K562 (cell line): ENCODE data around the gene EPS8. TPM values are rescaled to one million over a fixed set of nuclear protein-coding genes. Genes with fewer than 3 reads are reported as not detected.

ENCODE experiments used
- ATAC-seq: fragments of 200-7000 bp; cut with Tn5 transposase; 3 replicates; pipeline ENCODE4 v1.9.1; 2020; ENCODE audit warnings: moderate library complexity
- BruUV-seq: library from RNA; stranded (reverse); fragments of 400-500 nt; replicated peaks from 2 replicates; lab custom pipeline; 2021; lab: Mats Ljungman, UMichigan
- CTCF ChIA-PET: fragments of 300-600 bp; formaldehyde crosslinking; extraction: SDS; loops from one replicate; lab custom pipeline; 2021; ENCODE audit warnings: low intra/inter-chr PET ratio; lab: Yijun Ruan, JAX
- POLR2A ChIA-PET: fragments of 300-600, 350-650 bp; sonication (Branson Sonifier 250); formaldehyde crosslinking; extraction: SDS; loops from one replicate; lab custom pipeline; 2021; ENCODE audit warnings: antibody characterized with exemption, inconsistent platforms; lab: Yijun Ruan, JAX
- DNase-seq, 4 experiments: peaks; one replicate each; pipeline versions ENCODE4 v3.0.0 to v3.0.0-alpha.2; 2011 to 2018; ENCODE audit warnings: low spot score in 3 of 4, mixed read lengths in 3 of 4; ENCODE audit errors: extremely low read depth in 1 of 4
- FAIRE-seq: peaks from 2 replicates; lab custom pipeline; 2011; peaks lifted over from hg19 to GRCh38; lab: Jason Lieb, UNC
- H2AFZ ChIP-seq: 2 replicates; pipeline ENCODE4 v1.6.0; 2011; ENCODE audit warnings: low read depth, low read length, control low read depth, inconsistent platforms
- H3K27ac ChIP-seq: fragments of 200-600 bp; 3 replicates; pipeline ENCODE4 v1.8.0; 2011; ENCODE audit warnings: low read depth, mild to moderate bottlenecking, control low read depth, inconsistent platforms, low read length, moderate library complexity, mixed read lengths; ENCODE audit errors: extremely low read depth
- H3K27me3 ChIP-seq, 2 experiments: fragments of 300-600 bp in 1 of 2; 2 replicates in 1 of 2; 3 replicates in 1 of 2; pipeline versions ENCODE4 v1.6.0 to v1.8.0; 2011; ENCODE audit warnings: inconsistent platforms in 2 of 2, low read length in 2 of 2, mild to moderate bottlenecking in 1 of 2, mixed read lengths in 1 of 2, moderate library complexity in 1 of 2; ENCODE audit not compliant: control insufficient read depth in 2 of 2, insufficient read depth in 2 of 2
- H3K36me3 ChIP-seq: fragments of 300-600 bp; 3 replicates; pipeline ENCODE4 v1.8.0; 2011; ENCODE audit warnings: mild to moderate bottlenecking, low read length, inconsistent platforms; ENCODE audit not compliant: control insufficient read depth, insufficient read depth
- H3K4me1 ChIP-seq, 2 experiments: fragments of 200-600 bp in 1 of 2; replicated peaks in 1 of 2; 2 replicates in 1 of 2; 3 replicates in 1 of 2; pipeline versions ENCODE4 v1.5.1 to v1.8.0; 2011; ENCODE audit warnings: inconsistent platforms in 2 of 2, low read length in 2 of 2, mild to moderate bottlenecking in 1 of 2, mixed read lengths in 1 of 2, moderate library complexity in 1 of 2; ENCODE audit not compliant: control insufficient read depth in 2 of 2, insufficient read depth in 2 of 2
- H3K4me2 ChIP-seq: 2 replicates; pipeline ENCODE4 v1.6.1; 2011; ENCODE audit warnings: low read length, control low read depth, inconsistent platforms, mixed read lengths; ENCODE audit not compliant: insufficient read depth
- H3K4me3 ChIP-seq: fragments of 200-600 bp; sonication (generic), shearing (Covaris generic); 2 replicates; pipeline ENCODE4 v1.5.1; 2016; ENCODE audit warnings: control low read depth, inconsistent platforms
- H3K79me2 ChIP-seq: fragments of 200-600 bp; 3 replicates; pipeline ENCODE4 v1.8.0; 2011; ENCODE audit warnings: low read length, inconsistent platforms; ENCODE audit not compliant: control insufficient read depth, insufficient read depth
- H3K9ac ChIP-seq, 2 experiments: 2 replicates each; pipeline versions ENCODE4 v1.6.0 to v1.6.1; 2011; ENCODE audit warnings: low read depth in 2 of 2, low read length in 2 of 2, control low read depth in 1 of 2, inconsistent platforms in 1 of 2, mild to moderate bottlenecking in 1 of 2, mixed read lengths in 1 of 2; ENCODE audit not compliant: insufficient read depth in 1 of 2
- H3K9me1 ChIP-seq: one replicate; pipeline ENCODE4 v1.6.0; 2011; ENCODE audit warnings: inconsistent platforms, mild to moderate bottlenecking, low read length, moderate library complexity; ENCODE audit not compliant: control insufficient read depth, insufficient read depth
- H3K9me3 ChIP-seq: replicated peaks from 2 replicates; pipeline ENCODE4 v1.5.1; 2011; ENCODE audit warnings: low read depth, low read length, inconsistent platforms; ENCODE audit not compliant: control insufficient read depth, insufficient read depth
- H4K20me1 ChIP-seq: replicated peaks from 2 replicates; pipeline ENCODE4 v1.6.1; 2011; ENCODE audit warnings: low read length, inconsistent platforms, mixed read lengths; ENCODE audit not compliant: control insufficient read depth, insufficient read depth
- BACH1 ChIP-seq: fragments of 200-800 bp; sonication (Bioruptor generic); IDR thresholded peaks from 2 replicates; pipeline ENCODE4 v1.6.1; 2016; ENCODE audit warnings: missing genetic modification characterization, missing compliant biosample characterization
- CBFB ChIP-seq: sonication (generic); formaldehyde crosslinking; IDR thresholded peaks from 2 replicates; pipeline ENCODE4 v1.4.0; 2020; ENCODE audit warnings: mild to moderate bottlenecking, missing genetic modification reagents
- CBX2 ChIP-seq: fragments of 200-600 bp; sonication (generic); IDR thresholded peaks from one replicate; pipeline ENCODE4 v1.6.1; 2012; ENCODE audit warnings: mild to moderate bottlenecking, low read length, inconsistent platforms; ENCODE audit not compliant: insufficient read depth, poor library complexity, severe bottlenecking
- CREB3 ChIP-seq: fragments of 450-650 bp; conservative IDR thresholded peaks from 2 replicates; pipeline ENCODE4 v1.6.1; 2016; ENCODE audit warnings: missing genetic modification characterization, low read depth, mild to moderate bottlenecking, missing compliant biosample characterization, moderate library complexity
- E2F6 ChIP-seq, 2 experiments: IDR thresholded peaks; 2 replicates each; pipeline ENCODE4 v1.6.1; 2011; ENCODE audit warnings: borderline replicate concordance in 1 of 2, control low read depth in 1 of 2, low read depth in 1 of 2, low read length in 1 of 2, mild to moderate bottlenecking in 1 of 2, mixed read lengths in 1 of 2, moderate library complexity in 1 of 2; ENCODE audit not compliant: insufficient read depth in 1 of 2, insufficient read length in 1 of 2, poor library complexity in 1 of 2, severe bottlenecking in 1 of 2; ENCODE audit errors: extremely low read depth in 1 of 2
- ETS1 ChIP-seq: conservative IDR thresholded peaks from 2 replicates; pipeline ENCODE4 v1.6.1; 2011; ENCODE audit warnings: low read depth, mild to moderate bottlenecking, low read length; ENCODE audit not compliant: control insufficient read depth
- HES1 ChIP-seq: fragments of 450-650 bp; IDR thresholded peaks from 2 replicates; pipeline ENCODE4 v1.6.1; 2016; ENCODE audit warnings: low read depth, mild to moderate bottlenecking, moderate library complexity
- KLF13 ChIP-seq: fragments of 450-650 bp; IDR thresholded peaks from 2 replicates; pipeline ENCODE4 v1.6.1; 2016; ENCODE audit warnings: missing genetic modification characterization, low read depth, mild to moderate bottlenecking, missing compliant biosample characterization, moderate library complexity, borderline replicate concordance
- PHF21A ChIP-seq: fragments of 450-650 bp; IDR thresholded peaks from 2 replicates; pipeline ENCODE4 v1.6.1; 2017; ENCODE audit warnings: low read depth, borderline replicate concordance
- SUPT5H ChIP-seq: fragments of 450-650 bp; IDR thresholded peaks from 2 replicates; pipeline ENCODE4 v1.6.1; 2016
- XRCC4 ChIP-seq: IDR thresholded peaks from one replicate; pipeline ENCODE4 v1.6.1; 2011; ENCODE audit not compliant: insufficient read depth, insufficient read length; ENCODE audit errors: extremely low read depth
- ZNF184 ChIP-seq: sonication (generic); formaldehyde crosslinking; IDR thresholded peaks from 2 replicates; pipeline ENCODE4 v1.5.0; 2020; ENCODE audit warnings: missing genetic modification reagents
- ZNF277 ChIP-seq: fragments of 250-450 bp; sonication (Bioruptor Pico); IDR thresholded peaks from 2 replicates; pipeline ENCODE4 v1.8.0; 2022; ENCODE audit warnings: inconsistent platforms, mild to moderate bottlenecking, moderate library complexity, borderline replicate concordance
- ZNF282 ChIP-seq: sonication (generic); formaldehyde crosslinking; IDR thresholded peaks from 2 replicates; pipeline ENCODE4 v1.8.1; 2023; ENCODE audit warnings: missing genetic modification reagents
- WGBS: fragments of 100-300 bp; shearing (Covaris generic); methylation state at CpG from one replicate; pipeline ENCODE4 v1.1.6; 2016; ENCODE audit warnings: low coverage, mixed read lengths; ENCODE audit not compliant: insufficient coverage; ENCODE audit errors: missing lambda C conversion rate; 5-methylcytosine and 5-hydroxymethylcytosine counted together
- in situ Hi-C: fragments of 300-500 bp; cut with MboI; formaldehyde crosslinking; loops from 4 replicates; pipeline ENCODE4 v1.15.0; 2018; ENCODE audit warnings: inconsistent platforms, mixed read lengths
- intact Hi-C: fragments of 100-400 bp; cut with micrococcal nuclease; formaldehyde crosslinking; loops from 2 replicates; pipeline ENCODE4 v1.14.2; 2022
- polyA plus RNA-seq, 8 experiments: library from polyadenylated mRNA; depleted of rRNA in 4 of 8; stranded (reverse) in 5 of 8; unstranded in 3 of 8; fragments of >200 nt; fragmentation: Nextera tagmentation in 2 of 8; fragmentation: Illumina TruSeq in 1 of 8; extraction: Ambion mirVana in 2 of 8; extraction: Trizol in 1 of 8; gene quantifications; 2 replicates each; pipeline versions ENCODE4 v1.2.1 to v1.2.3, GENCODE V29; 2011 to 2014; ENCODE audit warnings: inconsistent platforms in 1 of 8, missing spikeins in 1 of 8
- total RNA-seq, 7 experiments: library from RNA; depleted of rRNA in 6 of 7; stranded (reverse); fragments of >200 nt in 6 of 7; fragmentation: Illumina TruSeq in 2 of 7; extraction: Trizol in 2 of 7; gene quantifications; 2 replicates each; pipeline versions ENCODE4 v1.2.1 to v1.2.3, GENCODE V29; 2011 to 2021; ENCODE audit warnings: low replicate concordance in 1 of 7

Gene EPS8
- total and polyA plus RNA-seq, 9 of the 15 experiments (the other 6 are each of a cell fraction or from before 2014, with no cell fraction given), result 0.10 to 1.9 (median 0.33) TPM

GRCh38 chr12:15690320-15690719 is 98.9 kb downstream of the EPS8 start:
- WGBS, result 0% methylated on average over 1 of the region's 1 CpG
- in situ Hi-C loops (no loop called here), intact Hi-C loops (no loop called here)
- BruUV-seq, result no TSS peak
- Histone ChIP-seq H3K36me3 (no peaks in the 10 kb centered on the region), H3K9me3 (no peaks in the 10 kb centered on the region), H3K9ac (no peak overlapping the region), H3K27me3 (no peaks in the 10 kb centered on the region), H4K20me1 (no peaks in the 10 kb centered on the region), H2AFZ (no peak overlapping the region), H3K4me3 (no peak overlapping the region), H3K4me2 (no peak overlapping the region), H3K4me1 (no peaks in the 10 kb centered on the region), H3K9me1 (no peaks in the 10 kb centered on the region), H3K79me2 (no peaks in the 10 kb centered on the region), H3K27ac (no peak overlapping the region)
- ChIA-PET CTCF (no interaction called here), POLR2A (no interaction called here)
- no peak for DNase-seq
- no peak for FAIRE-seq
- no peak for ATAC-seq
- TF ChIP-seq ZNF277 (CRISPR knock-in tag) (no peak), ETS1 (no peak), ZNF184 (CRISPR knock-in tag) (no peak), CBX2 (no peak), E2F6 (IDR thresholded peaks at IDR 0.05; ENCODE audit: borderline replicate concordance in 1 of 2, extremely low read depth in 1 of 2, insufficient read depth in 1 of 2, insufficient read length in 1 of 2, low read depth in 1 of 2, low read length in 1 of 2, poor library complexity in 1 of 2, severe bottlenecking in 1 of 2) (no peak), PHF21A (no peak), ZNF282 (CRISPR knock-in tag) (no peak), CREB3 (tag) (no peak), HES1 (no peak), CBFB (no peak), SUPT5H (no peak), KLF13 (no peak), XRCC4 (no peak), BACH1 (tag) (no peak)
